K562 (cell line): ENCODE measurements around the gene ACTN4. TPM values are rescaled to one million over a fixed set of nuclear protein-coding genes. Genes with fewer than 3 reads are reported as not detected.

ENCODE experiments used
- ARID1B ChIP-seq: fragments of 450-650 bp; IDR thresholded peaks from 2 replicates; pipeline ENCODE4 v1.6.1; 2016; ENCODE audit warnings: antibody characterized with exemption, mild to moderate bottlenecking, inconsistent platforms
- BHLHE40 ChIP-seq: IDR thresholded peaks from 2 replicates; pipeline ENCODE4 v1.6.1; 2011; ENCODE audit warnings: low read length, improper control_type of control experiment
- DEAF1 ChIP-seq: fragments of 450-650 bp; formaldehyde crosslinking; IDR thresholded peaks from 2 replicates; pipeline ENCODE4 v1.4.0; 2020; ENCODE audit warnings: mild to moderate bottlenecking, moderate library complexity
- DPF2 ChIP-seq: fragments of 450-650 bp; IDR thresholded peaks from 2 replicates; pipeline ENCODE4 v1.6.1; 2016
- HIVEP1 ChIP-seq: fragments of 250-450 bp; sonication (Bioruptor Pico); IDR thresholded peaks from 2 replicates; pipeline ENCODE4 v1.4.0; 2020; ENCODE audit warnings: mild to moderate bottlenecking
- KDM1A ChIP-seq, 2 experiments: fragments of 450-650 bp; IDR thresholded peaks; 2 replicates each; pipeline ENCODE4 v1.6.1; 2016; ENCODE audit warnings: mild to moderate bottlenecking in 2 of 2
- MEIS2 ChIP-seq: fragments of 450-650 bp; IDR thresholded peaks from 2 replicates; pipeline ENCODE4 v1.6.1; 2014; ENCODE audit warnings: mild to moderate bottlenecking; ENCODE audit not compliant: partially characterized antibody
- MXD1 ChIP-seq: fragments of 250-450 bp; sonication (Bioruptor Pico); IDR thresholded peaks from 2 replicates; pipeline ENCODE4 v1.8.0; 2021; ENCODE audit warnings: borderline replicate concordance, mild to moderate bottlenecking, moderate library complexity; ENCODE audit not compliant: poor library complexity, severe bottlenecking
- NFE2 ChIP-seq: IDR thresholded peaks from 2 replicates; pipeline ENCODE4 v1.6.1; 2014; ENCODE audit warnings: antibody characterized with exemption, low read depth
- OTX1 ChIP-seq: fragments of 450-650 bp; formaldehyde crosslinking; IDR thresholded peaks from 2 replicates; pipeline ENCODE4 v1.4.0; 2022; ENCODE audit warnings: mild to moderate bottlenecking
- PRMT5 ChIP-seq: sonication (generic); formaldehyde crosslinking; IDR thresholded peaks from 2 replicates; pipeline ENCODE4 v1.5.0; 2020; ENCODE audit warnings: missing genetic modification reagents
- STAT5B ChIP-seq: fragments of 250-450 bp; sonication (Bioruptor Pico); IDR thresholded peaks from 2 replicates; pipeline ENCODE4 v1.8.0; 2021; ENCODE audit warnings: mild to moderate bottlenecking, inconsistent platforms
- TBL1XR1 ChIP-seq, 2 experiments: IDR thresholded peaks; 2 replicates each; pipeline ENCODE4 v1.6.1; 2012; ENCODE audit warnings: improper control_type of control experiment in 2 of 2, low read length in 2 of 2, mild to moderate bottlenecking in 1 of 2
- TCF3 ChIP-seq: sonication (generic); formaldehyde crosslinking; IDR thresholded peaks from 2 replicates; pipeline ENCODE4 v1.4.0; 2020; ENCODE audit warnings: mild to moderate bottlenecking, missing genetic modification reagents
- TOE1 ChIP-seq, 2 experiments: fragments of 450-650 bp in 1 of 2; sonication (generic) in 1 of 2; formaldehyde crosslinking in 1 of 2; IDR thresholded peaks; 2 replicates each; pipeline versions ENCODE4 v1.7.1 to v1.8.0; 2016 to 2022; ENCODE audit warnings: borderline replicate concordance in 2 of 2, mild to moderate bottlenecking in 2 of 2, antibody characterized with exemption in 1 of 2, inconsistent platforms in 1 of 2, low read depth in 1 of 2, missing genetic modification reagents in 1 of 2, moderate library complexity in 1 of 2
- XRCC3 ChIP-seq: fragments of 450-650 bp; IDR thresholded peaks from 2 replicates; pipeline ENCODE4 v1.6.1; 2017; ENCODE audit warnings: mild to moderate bottlenecking, moderate library complexity
- ZKSCAN1 ChIP-seq: fragments of 150-350 bp; IDR thresholded peaks from 2 replicates; pipeline ENCODE4 v1.6.1; 2016; ENCODE audit warnings: low read depth, low read length
- ZNF175 ChIP-seq: fragments of 200-800 bp; sonication (Bioruptor generic); IDR thresholded peaks from 2 replicates; pipeline ENCODE4 v1.6.1; 2016; ENCODE audit warnings: low read depth, mild to moderate bottlenecking, missing genetic modification characterization, missing compliant biosample characterization
- polyA plus RNA-seq, 8 experiments: library from polyadenylated mRNA; depleted of rRNA in 4 of 8; stranded (reverse) in 5 of 8; unstranded in 3 of 8; fragments of >200 nt; fragmentation: Nextera tagmentation in 2 of 8; fragmentation: Illumina TruSeq in 1 of 8; extraction: Ambion mirVana in 2 of 8; extraction: Trizol in 1 of 8; gene quantifications; 2 replicates each; pipeline versions ENCODE4 v1.2.1 to v1.2.3, GENCODE V29; 2011 to 2014; ENCODE audit warnings: inconsistent platforms in 1 of 8, missing spikeins in 1 of 8
- total RNA-seq, 7 experiments: library from RNA; depleted of rRNA in 6 of 7; stranded (reverse); fragments of >200 nt in 6 of 7; fragmentation: Illumina TruSeq in 2 of 7; extraction: Trizol in 2 of 7; gene quantifications; 2 replicates each; pipeline versions ENCODE4 v1.2.1 to v1.2.3, GENCODE V29; 2011 to 2021; ENCODE audit warnings: low replicate concordance in 1 of 7
- TF ChIP-seq, protein P1 (sequence below): IDR thresholded peaks from 2 replicates; pipeline ENCODE4 v1.6.1; 2014; ENCODE audit warnings: antibody characterized with exemption
- TF ChIP-seq, protein P2 (sequence below): fragments of 450-650 bp; formaldehyde crosslinking; IDR thresholded peaks from 2 replicates; pipeline ENCODE4 v1.4.0; 2022; ENCODE audit warnings: missing genetic modification characterization
- TF ChIP-seq, protein P3 (sequence below): fragments of 450-650 bp; conservative IDR thresholded peaks from 2 replicates; pipeline ENCODE4 v1.6.1; 2016; ENCODE audit warnings: missing genetic modification characterization, low read depth, mild to moderate bottlenecking, missing compliant biosample characterization, moderate library complexity

ACTN4 gene
- total and polyA plus RNA-seq, 9 of the 15 experiments (the other 6 are each of a cell fraction or from before 2014, with no cell fraction given) = 3.1 to 385 (median 125) TPM

DNA sequence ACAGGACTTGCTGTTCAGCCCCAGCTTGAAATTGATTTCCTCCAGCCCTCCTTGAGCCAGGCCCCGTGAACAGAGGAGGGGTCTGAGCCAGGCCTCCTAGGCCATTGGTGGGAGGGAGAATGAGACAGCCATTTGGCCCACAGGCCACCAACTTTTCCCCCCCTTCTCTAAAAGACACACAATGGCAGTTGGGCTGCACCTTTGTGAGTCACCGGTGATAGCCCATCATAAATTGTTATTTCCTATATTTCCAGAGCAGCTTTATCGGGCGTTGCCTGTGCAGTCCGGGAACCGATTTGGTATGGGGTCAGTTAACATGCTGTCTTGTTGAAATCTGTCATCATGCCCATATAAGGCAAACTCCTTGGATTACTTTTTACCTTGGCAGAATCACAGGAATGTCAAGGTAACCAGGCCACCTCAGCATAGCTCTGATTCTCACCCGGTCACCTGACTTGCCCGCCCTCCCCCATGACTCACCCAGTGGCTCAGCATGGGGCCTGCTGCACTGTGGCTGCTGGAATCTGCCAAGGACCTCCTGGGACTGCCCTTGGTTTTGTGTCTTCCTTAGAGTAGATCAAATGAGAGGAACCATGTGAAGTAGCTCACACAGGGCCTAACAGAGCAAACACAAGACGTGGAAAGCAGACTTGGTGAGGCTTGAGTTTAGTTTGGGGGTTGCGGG, 36.1 kb downstream of the ACTN4 start (continued):
- TF ChIP-seq ZKSCAN1 = no peak
- no peak for TF ChIP-seq PRMT5 (CRISPR knock-in tag)
- peak; percentile 53 for TF ChIP-seq NFE2
- TF ChIP-seq BHLHE40 = peak; percentile 91
- TF ChIP-seq, protein P1, sequence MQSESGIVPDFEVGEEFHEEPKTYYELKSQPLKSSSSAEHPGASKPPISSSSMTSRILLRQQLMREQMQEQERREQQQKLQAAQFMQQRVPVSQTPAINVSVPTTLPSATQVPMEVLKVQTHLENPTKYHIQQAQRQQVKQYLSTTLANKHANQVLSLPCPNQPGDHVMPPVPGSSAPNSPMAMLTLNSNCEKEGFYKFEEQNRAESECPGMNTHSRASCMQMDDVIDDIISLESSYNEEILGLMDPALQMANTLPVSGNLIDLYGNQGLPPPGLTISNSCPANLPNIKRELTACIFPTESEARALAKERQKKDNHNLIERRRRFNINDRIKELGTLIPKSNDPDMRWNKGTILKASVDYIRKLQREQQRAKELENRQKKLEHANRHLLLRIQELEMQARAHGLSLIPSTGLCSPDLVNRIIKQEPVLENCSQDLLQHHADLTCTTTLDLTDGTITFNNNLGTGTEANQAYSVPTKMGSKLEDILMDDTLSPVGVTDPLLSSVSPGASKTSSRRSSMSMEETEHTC = peak; percentile 72
- TF ChIP-seq ZNF175 (CRISPR knock-in tag) = no peak
- no peak for TF ChIP-seq XRCC3
- peak; percentile 93 to 94 for TF ChIP-seq KDM1A (IDR thresholded peaks at IDR 0.05)
- TF ChIP-seq DEAF1 (CRISPR knock-in tag) = no peak
- TF ChIP-seq TBL1XR1 (IDR thresholded peaks at IDR 0.05; ENCODE audit: low read length in 2 of 2) = peak; percentile 20 to 24; a peak in 1 of 4 replicates
- TF ChIP-seq OTX1 (CRISPR knock-in tag) = no peak
- TF ChIP-seq DPF2 = peak; percentile 91
- no peak for TF ChIP-seq STAT5B (CRISPR knock-in tag)
- TF ChIP-seq, protein P2, sequence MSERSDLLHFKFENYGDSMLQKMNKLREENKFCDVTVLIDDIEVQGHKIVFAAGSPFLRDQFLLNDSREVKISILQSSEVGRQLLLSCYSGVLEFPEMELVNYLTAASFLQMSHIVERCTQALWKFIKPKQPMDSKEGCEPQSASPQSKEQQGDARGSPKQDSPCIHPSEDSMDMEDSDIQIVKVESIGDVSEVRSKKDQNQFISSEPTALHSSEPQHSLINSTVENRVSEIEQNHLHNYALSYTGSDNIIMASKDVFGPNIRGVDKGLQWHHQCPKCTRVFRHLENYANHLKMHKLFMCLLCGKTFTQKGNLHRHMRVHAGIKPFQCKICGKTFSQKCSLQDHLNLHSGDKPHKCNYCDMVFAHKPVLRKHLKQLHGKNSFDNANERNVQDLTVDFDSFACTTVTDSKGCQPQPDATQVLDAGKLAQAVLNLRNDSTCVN = no peak
- no peak for TF ChIP-seq HIVEP1
- TF ChIP-seq TOE1 (IDR thresholded peaks at IDR 0.05; ENCODE audit: borderline replicate concordance) = peak; percentile 65; the same call in 1 of the 2 replicates
- no peak for TF ChIP-seq TOE1 (CRISPR knock-in tag; IDR thresholded peaks at IDR 0.05; ENCODE audit: borderline replicate concordance, low read depth)
- peak; percentile 80 for TF ChIP-seq ARID1B
- TF ChIP-seq MXD1 (CRISPR knock-in tag) = no peak
- TF ChIP-seq MEIS2 = peak; percentile 64
- peak; percentile 61 for TF ChIP-seq TCF3 (CRISPR knock-in tag)
- TF ChIP-seq, protein P3, sequence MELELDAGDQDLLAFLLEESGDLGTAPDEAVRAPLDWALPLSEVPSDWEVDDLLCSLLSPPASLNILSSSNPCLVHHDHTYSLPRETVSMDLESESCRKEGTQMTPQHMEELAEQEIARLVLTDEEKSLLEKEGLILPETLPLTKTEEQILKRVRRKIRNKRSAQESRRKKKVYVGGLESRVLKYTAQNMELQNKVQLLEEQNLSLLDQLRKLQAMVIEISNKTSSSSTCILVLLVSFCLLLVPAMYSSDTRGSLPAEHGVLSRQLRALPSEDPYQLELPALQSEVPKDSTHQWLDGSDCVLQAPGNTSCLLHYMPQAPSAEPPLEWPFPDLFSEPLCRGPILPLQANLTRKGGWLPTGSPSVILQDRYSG (tag) = no peak
